Activated gamma-delta T cell (primary cell): Measurements from ENCODE around the gene LPCAT4.
"Not testable (repeated sequence)": the region's sequence is repeated elsewhere in the genome, so short reads cannot be mapped to it uniquely, and the experiment has no call there.

Source experiments
- DNase-seq: peaks from one replicate; lab custom pipeline; 2025; lab: John Stamatoyannopoulos, UW
- total RNA-seq, 2 donors: gene quantifications; one replicate each; lab custom pipeline; 2026; lab: John Stamatoyannopoulos, UW

The LPCAT4 gene
- total RNA-seq: 39.2 to 41.4 reads per million in 2 donors

GRCh38 chr15:34367101-34368081, at the start of gene LPCAT4:
LPCAT4 (minus strand) TSS chr15:34367196; CDS start chr15:34367100, 96 bp downstream.
- peak; percentile 79 for DNase-seq

- DNase-seq: not testable (repeated sequence)
These were observed 42.5 kb upstream of the LPCAT4 start for GRCh38 chr15:34409511-34409910.

- not testable (repeated sequence) for DNase-seq
These were observed 42.0 kb upstream of the LPCAT4 start for GRCh38 chr15:34408973-34409372.

GRCh38 chr15:34403899-34404298, 36.9 kb upstream of the LPCAT4 start:
- not testable (repeated sequence) for DNase-seq

- DNase-seq: not testable (repeated sequence)
These were observed 36.2 kb upstream of the LPCAT4 start for GRCh38 chr15:34403160-34403598.

- DNase-seq: not testable (repeated sequence)
These were observed 30.8 kb upstream of the LPCAT4 start for GRCh38 chr15:34397637-34398259.

- not testable (repeated sequence) for DNase-seq
These were observed 26.0 kb upstream of the LPCAT4 start for GRCh38 chr15:34392981-34393380.

GRCh38 chr15:34389594-34390086, 22.6 kb upstream of the LPCAT4 start:
- not testable (repeated sequence) for DNase-seq

GRCh38 chr15:34381829-34382521, 15.0 kb upstream of the LPCAT4 start:
- DNase-seq: not testable (repeated sequence)

GRCh38 chr15:34380491-34380890, 13.5 kb upstream of the LPCAT4 start:
- not testable (repeated sequence) for DNase-seq

GRCh38 chr15:34376856-34377255, 9.9 kb upstream of the LPCAT4 start:
- DNase-seq: no peak

GRCh38 chr15:34375541-34375940, 8.5 kb upstream of the LPCAT4 start:
- not testable (repeated sequence) for DNase-seq

GRCh38 chr15:34374816-34375215, 7.8 kb upstream of the LPCAT4 start:
- DNase-seq: no peak

- DNase-seq: no peak
These were observed 7.0 kb upstream of the LPCAT4 start for GRCh38 chr15:34373951-34374350.

GRCh38 chr15:34370643-34371042, 3.6 kb upstream of the LPCAT4 start:
- no peak for DNase-seq

GRCh38 chr15:34370129-34370528, 3.1 kb upstream of the LPCAT4 start:
- no peak for DNase-seq

GRCh38 chr15:34366271-34367065, 528 bp downstream of the LPCAT4 start:
- DNase-seq: peak; percentile 26

- DNase-seq: no peak
These were observed 1.2 kb downstream of the LPCAT4 start for GRCh38 chr15:34365836-34366235.

- no peak for DNase-seq
These were observed 1.7 kb downstream of the LPCAT4 start for GRCh38 chr15:34365091-34365825.

GRCh38 chr15:34364041-34364440, 3.0 kb downstream of the LPCAT4 start:
- DNase-seq: no peak
